Muscle of back (tissue), 11 donors: ENCODE measurements around the gene TBC1D32. TPM values are rescaled to one million over a fixed set of nuclear protein-coding genes. Genes with fewer than 3 reads are reported as not detected.
"Not testable (repeated sequence)": the region's sequence is repeated elsewhere in the genome, so short reads cannot be mapped to it uniquely, and the experiment has no call there.

Source experiments
- DNase-seq, 3 donors: peaks; one replicate each; pipeline versions ENCODE4 v3.0.0 to v3.0.0-alpha.2; 2013
- polyA plus RNA-seq, 10 donors: library from polyadenylated mRNA; unstranded; fragments of 120-200 nt; gene quantifications; one replicate each; pipeline ENCODE4 v1.2.1, GENCODE V29; 2013; ENCODE audit not compliant: insufficient read length in 10 of 10

TBC1D32 gene
- polyA plus RNA-seq, 10 donors: 4.5 to 10.3 (median 6.1) TPM

GRCh38 chr6:121142093-121142492 is 192.2 kb downstream of the TBC1D32 start:
- DNase-seq: no peak

GRCh38 chr6:121135425-121135824 is 198.9 kb downstream of the TBC1D32 start:
- DNase-seq: no peak

- DNase-seq: no peak
These were observed 199.4 kb downstream of the TBC1D32 start for GRCh38 chr6:121134922-121135321.

- DNase-seq: no peak
These were observed 209.7 kb downstream of the TBC1D32 start for GRCh38 chr6:121124600-121124999.

GRCh38 chr6:121112356-121112755 is 221.9 kb downstream of the TBC1D32 start:
- DNase-seq: no peak

GRCh38 chr6:121110733-121111132 is 223.5 kb downstream of the TBC1D32 start:
- no peak for DNase-seq

GRCh38 chr6:121106962-121107361 is 227.3 kb downstream of the TBC1D32 start:
- no peak for DNase-seq

- DNase-seq: no peak
These were observed 228.8 kb downstream of the TBC1D32 start for GRCh38 chr6:121105461-121105860.

- peak in 1 of 3 donors; percentile 10 for DNase-seq
These were observed 240.4 kb downstream of the TBC1D32 start for GRCh38 chr6:121093928-121094327.

- no peak for DNase-seq
These were observed 243.8 kb downstream of the TBC1D32 start for GRCh38 chr6:121090492-121090891.

- DNase-seq: no peak
These were observed 247.4 kb downstream of the TBC1D32 start for GRCh38 chr6:121086876-121087275.

- DNase-seq: no peak
These were observed 258.2 kb downstream of the TBC1D32 start for GRCh38 chr6:121076119-121076518.

GRCh38 chr6:121068749-121069148 is 265.5 kb downstream of the TBC1D32 start:
- not testable (repeated sequence) for DNase-seq

- DNase-seq: no peak
These were observed 266.9 kb downstream of the TBC1D32 start for GRCh38 chr6:121067381-121067780.

- DNase-seq: no peak
These were observed 269.9 kb downstream of the TBC1D32 start for GRCh38 chr6:121064345-121064744.

GRCh38 chr6:121055572-121056163 is 278.6 kb downstream of the TBC1D32 start:
- peak; percentile 29 to 62 (median 35) for DNase-seq

GRCh38 chr6:121048593-121048992 is 285.7 kb downstream of the TBC1D32 start:
- DNase-seq: not testable (repeated sequence)

- not testable (repeated sequence) for DNase-seq
These were observed 289.4 kb downstream of the TBC1D32 start for GRCh38 chr6:121044905-121045304.

GRCh38 chr6:121043706-121044105 is 290.6 kb downstream of the TBC1D32 start:
- not testable (repeated sequence) for DNase-seq

GRCh38 chr6:121043211-121043610 is 291.1 kb downstream of the TBC1D32 start:
- DNase-seq: not testable (repeated sequence)

GRCh38 chr6:121042766-121043165 is 291.5 kb downstream of the TBC1D32 start:
- DNase-seq: no peak

- peak; percentile 7 to 59 (median 29) for DNase-seq
These were observed 293.4 kb downstream of the TBC1D32 start for GRCh38 chr6:121040831-121041230.

- no peak for DNase-seq
These were observed 301.2 kb downstream of the TBC1D32 start for GRCh38 chr6:121033091-121033490.
